Karpas-422 (cell line): ENCODE data around the gene ARMC9. TPM values are rescaled to one million over a fixed set of nuclear protein-coding genes. Genes with fewer than 3 reads are reported as not detected.

Source experiments
- DNase-seq: peaks from one replicate; pipeline ENCODE4 v3.0.0-alpha.2; 2015
- H2AFZ ChIP-seq: fragments of 200-600 bp; sonication (generic); 2 replicates; pipeline ENCODE4 v1.6.1; 2014; ENCODE audit warnings: antibody characterized with exemption, low read length, mixed read lengths
- H3K27ac ChIP-seq: fragments of 200-600 bp; sonication (generic); 2 replicates; pipeline ENCODE4 v1.5.1; 2014; ENCODE audit warnings: mild to moderate bottlenecking, low read length, moderate library complexity
- H3K27me3 ChIP-seq: fragments of 200-600 bp; sonication (generic); 2 replicates; pipeline ENCODE4 v1.6.1; 2014; ENCODE audit warnings: low read length, mixed read lengths
- H3K36me3 ChIP-seq: fragments of 200-600 bp; sonication (generic); 2 replicates; pipeline ENCODE4 v1.6.1; 2014; ENCODE audit warnings: low read length, mixed read lengths; ENCODE audit not compliant: insufficient read depth
- H3K4me1 ChIP-seq: fragments of 200-600 bp; sonication (generic); 2 replicates; pipeline ENCODE4 v1.6.1; 2014; ENCODE audit warnings: mild to moderate bottlenecking, low read length, mixed read lengths
- H3K4me2 ChIP-seq: fragments of 200-600 bp; sonication (generic); 2 replicates; pipeline ENCODE4 v1.6.1; 2014; ENCODE audit warnings: low read length, low read depth, mild to moderate bottlenecking; ENCODE audit not compliant: poor library complexity, severe bottlenecking
- H3K4me3 ChIP-seq: fragments of 200-600 bp; sonication (generic); 2 replicates; pipeline ENCODE4 v1.5.1; 2014; ENCODE audit warnings: mild to moderate bottlenecking, antibody characterized with exemption, low read length, mixed read lengths
- H3K79me2 ChIP-seq: fragments of 200-600 bp; sonication (generic); 2 replicates; pipeline ENCODE4 v1.6.1; 2014; ENCODE audit warnings: mild to moderate bottlenecking, low read length, mixed read lengths
- H3K9ac ChIP-seq: fragments of 200-600 bp; sonication (generic); 2 replicates; pipeline ENCODE4 v1.6.0; 2014; ENCODE audit warnings: low read length
- H3K9me2 ChIP-seq: fragments of 200-600 bp; sonication (generic), shearing (Covaris generic); replicated peaks from 2 replicates; pipeline ENCODE4 v1.6.0; 2014; ENCODE audit warnings: mild to moderate bottlenecking, low read length, moderate library complexity; ENCODE audit not compliant: insufficient read depth
- H3K9me3 ChIP-seq: fragments of 300-700, 200-600 bp; sonication (generic); 2 replicates; pipeline ENCODE4 v1.6.1; 2014; ENCODE audit warnings: low read length, mixed read lengths
- H4K20me1 ChIP-seq: fragments of 200-600 bp; sonication (generic); 2 replicates; pipeline ENCODE4 v1.6.1; 2014; ENCODE audit warnings: mild to moderate bottlenecking, antibody characterized with exemption, low read length, low read depth; ENCODE audit not compliant: insufficient read depth
- total RNA-seq: library from RNA; depleted of rRNA; stranded (reverse); fragments of >200 nt; shearing (Covaris generic); gene quantifications from 2 replicates; pipeline ENCODE4 v1.2.3, GENCODE V29; 2014; ENCODE audit warnings: low replicate concordance

The ARMC9 gene
- total RNA-seq, 1 experiment from 2014 or later, result 7.7 TPM

DNA sequence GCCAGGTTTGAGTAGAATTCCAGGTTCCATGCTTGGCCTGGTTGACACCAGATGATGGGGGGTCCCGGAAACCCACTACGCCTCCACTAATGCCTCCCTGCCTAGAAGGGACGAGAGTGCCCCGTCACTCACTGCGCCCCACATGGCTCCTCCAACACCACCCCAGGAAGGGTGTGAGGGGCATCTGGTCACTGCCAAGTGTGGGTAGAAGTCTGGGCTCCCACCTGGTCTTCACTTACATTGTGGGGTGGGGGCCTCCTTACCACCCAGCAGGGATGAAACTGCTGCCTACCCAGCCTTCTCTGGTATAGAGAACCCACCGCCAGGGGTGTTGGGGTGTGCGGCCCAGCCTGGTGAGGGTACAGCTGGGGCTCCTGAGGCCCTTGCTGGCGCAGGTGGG lies 131.9 kb downstream of the ARMC9 start:
- Histone ChIP-seq H2AFZ (no peak overlapping the region), H3K27me3 (no peaks in the 10 kb centered on the region), H3K9me3 (no peaks in the 10 kb centered on the region), H3K4me1 (no peaks in the 10 kb centered on the region), H3K9me2 (no peaks in the 10 kb centered on the region), H3K27ac (no peak overlapping the region), H4K20me1 (no peaks in the 10 kb centered on the region), H3K36me3 (no peaks in the 10 kb centered on the region), H3K9ac (no peak overlapping the region), H3K79me2 (no peaks in the 10 kb centered on the region), H3K4me3 (no peak overlapping the region), H3K4me2 (no peak overlapping the region)
- DNase-seq, result no peak

DNA sequence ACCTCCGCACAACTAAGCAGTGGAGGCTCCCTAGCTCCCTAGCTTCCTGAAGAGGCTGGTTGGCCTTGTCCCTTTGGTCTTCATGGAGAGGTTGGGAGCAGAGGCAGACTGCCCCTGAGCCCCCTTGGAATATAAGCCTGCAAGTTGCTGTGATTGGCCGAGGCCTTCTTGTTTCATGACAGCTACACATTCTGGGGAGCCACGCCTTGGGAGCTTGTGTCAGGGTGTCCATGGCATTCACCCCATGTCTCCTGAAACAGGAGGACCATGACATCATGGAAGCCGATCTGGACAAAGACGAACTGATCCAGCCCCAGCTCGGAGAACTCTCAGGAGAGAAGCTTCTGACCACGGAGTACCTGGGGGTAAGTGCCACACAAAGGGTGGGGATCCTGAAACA lies 133.1 kb downstream of the ARMC9 start:
- no peak overlapping the region for H2AFZ ChIP-seq
- H3K4me2 ChIP-seq, result no peak overlapping the region
- H4K20me1 ChIP-seq, result no peaks in the 10 kb centered on the region
- H3K4me3 ChIP-seq, result no peak overlapping the region
- DNase-seq, result no peak
- H3K27me3 ChIP-seq, result no peaks in the 10 kb centered on the region
- H3K9ac ChIP-seq, result no peak overlapping the region
- no peaks in the 10 kb centered on the region for H3K4me1 ChIP-seq
- no peaks in the 10 kb centered on the region for H3K9me3 ChIP-seq
- no peaks in the 10 kb centered on the region for H3K9me2 ChIP-seq
- H3K36me3 ChIP-seq, result no peaks in the 10 kb centered on the region
- H3K27ac ChIP-seq, result no peak overlapping the region
- no peaks in the 10 kb centered on the region for H3K79me2 ChIP-seq

DNA sequence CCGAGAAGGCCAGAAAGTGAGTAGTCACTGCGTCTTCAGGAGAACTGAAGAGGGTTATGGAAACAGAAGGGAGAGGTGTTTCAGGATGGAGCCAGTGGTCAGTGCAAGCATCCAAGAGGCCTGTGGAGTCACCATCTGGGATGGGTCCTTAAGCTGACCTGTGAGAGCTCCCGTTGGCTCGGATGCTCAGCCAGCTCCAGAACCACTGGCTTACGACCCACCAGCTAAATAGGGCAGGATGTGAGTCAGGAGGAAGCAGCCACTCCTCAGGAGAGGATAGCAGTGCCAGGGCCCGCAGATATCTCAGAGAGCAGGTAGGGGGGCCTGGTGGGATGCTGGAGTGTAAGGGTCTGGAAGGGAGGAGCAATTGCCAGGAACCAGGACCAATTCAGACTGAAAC lies 134.0 kb downstream of the ARMC9 start:
- Histone ChIP-seq H3K4me1 (no peaks in the 10 kb centered on the region), H3K4me2 (no peak overlapping the region), H4K20me1 (no peaks in the 10 kb centered on the region), H3K27ac (no peak overlapping the region), H3K9ac (no peak overlapping the region), H3K9me2 (no peaks in the 10 kb centered on the region), H2AFZ (no peak overlapping the region), H3K36me3 (no peaks in the 10 kb centered on the region), H3K4me3 (no peak overlapping the region), H3K27me3 (no peaks in the 10 kb centered on the region), H3K9me3 (no peaks in the 10 kb centered on the region), H3K79me2 (no peaks in the 10 kb centered on the region)
- no peak for DNase-seq

DNA sequence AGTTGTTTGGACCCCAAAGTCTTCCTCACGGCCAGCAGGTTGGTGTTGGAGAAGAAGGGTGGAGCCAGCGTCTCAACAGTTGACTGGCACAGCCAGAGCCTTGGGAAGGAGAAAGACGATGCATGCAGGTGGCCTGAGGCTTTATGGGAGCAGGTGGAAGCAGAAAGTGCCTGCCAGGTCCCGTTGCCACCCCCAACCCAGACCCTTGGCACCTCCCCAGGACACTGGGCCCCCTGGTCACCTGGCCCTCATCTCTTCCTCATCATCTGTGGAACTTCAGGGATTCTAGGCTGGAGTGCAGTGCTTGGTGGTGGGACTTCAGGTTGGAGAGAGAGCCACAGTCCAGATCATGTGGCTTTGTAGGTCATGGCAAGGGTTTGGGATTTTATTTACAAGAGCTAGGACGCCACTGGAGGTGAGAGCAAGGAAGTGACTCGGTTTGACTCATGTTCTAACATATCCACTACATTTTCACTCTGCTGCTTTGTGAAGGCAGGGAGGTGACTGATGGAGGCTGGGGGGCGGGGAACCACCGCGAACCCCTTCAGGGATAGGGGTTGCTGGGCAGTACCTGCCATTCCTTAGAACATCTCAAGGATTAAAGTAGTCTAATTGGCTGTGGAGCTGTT lies 134.6 kb downstream of the ARMC9 start:
- Histone ChIP-seq H4K20me1 (no peaks in the 10 kb centered on the region), H3K4me3 (no peak overlapping the region), H3K4me1 (no peaks in the 10 kb centered on the region), H3K9me3 (no peaks in the 10 kb centered on the region), H3K79me2 (no peaks in the 10 kb centered on the region), H2AFZ (no peak overlapping the region), H3K4me2 (no peak overlapping the region), H3K9me2 (no peaks in the 10 kb centered on the region), H3K9ac (no peak overlapping the region), H3K36me3 (no peaks in the 10 kb centered on the region), H3K27me3 (no peaks in the 10 kb centered on the region), H3K27ac (no peak overlapping the region)
- DNase-seq, result no peak

DNA sequence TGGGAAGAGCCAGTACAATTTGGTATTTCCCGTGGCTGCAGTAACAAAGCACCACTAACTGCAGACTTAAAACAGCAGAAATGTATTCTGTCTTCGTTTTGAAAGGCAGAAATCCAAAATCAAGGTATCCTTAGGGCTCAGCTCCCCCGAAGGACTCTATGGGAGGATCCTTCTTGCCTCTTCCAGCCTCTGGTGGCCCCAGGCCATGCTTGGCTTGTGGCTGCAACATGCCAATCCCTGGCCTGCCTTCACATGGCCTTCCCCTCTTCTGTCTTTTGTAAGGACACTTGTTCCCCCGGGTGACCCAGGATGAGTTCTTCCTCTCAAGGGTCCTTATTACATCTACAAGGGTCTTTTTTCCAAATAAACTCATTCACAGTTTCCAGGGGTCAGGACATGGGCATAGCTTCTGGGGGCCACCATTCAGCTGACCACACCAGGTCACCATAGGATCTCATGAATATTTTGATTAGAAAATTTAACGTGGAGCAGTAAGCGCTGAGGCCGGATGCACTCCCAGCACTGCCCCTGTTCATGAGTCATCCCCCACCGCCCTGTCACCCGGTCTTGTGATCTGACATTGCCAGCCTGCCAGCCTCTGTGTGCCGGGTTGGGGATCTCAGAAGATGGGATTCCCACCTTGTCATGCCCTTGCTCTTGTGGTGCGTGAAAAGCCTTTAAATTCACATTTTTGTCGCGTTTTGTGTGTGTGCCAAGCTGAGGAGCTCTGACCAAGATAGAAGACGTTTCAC lies 135.9 kb downstream of the ARMC9 start:
- H3K9ac ChIP-seq, result no peak overlapping the region
- no peak for DNase-seq

DNA sequence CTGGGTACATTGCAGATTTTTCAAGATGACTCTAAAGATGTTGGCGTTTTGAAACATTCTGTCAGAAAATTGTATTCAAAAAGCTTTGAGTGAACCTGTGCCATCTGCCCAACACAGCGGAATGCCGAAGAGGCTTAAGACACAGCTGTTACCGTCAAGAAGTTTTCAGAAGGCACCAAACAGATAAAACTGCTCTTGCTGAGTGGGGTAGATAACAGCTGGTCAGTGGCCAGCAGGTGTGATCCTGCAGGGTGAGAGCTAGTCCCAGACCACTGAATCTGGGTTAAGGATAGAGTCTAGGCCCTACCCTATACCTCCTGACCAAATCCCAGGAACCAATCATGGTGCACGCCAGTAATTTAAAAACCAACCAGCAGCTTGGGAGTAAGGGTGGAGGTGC lies 136.6 kb downstream of the ARMC9 start:
- DNase-seq, result no peak
- Histone ChIP-seq H3K4me1 (no peaks in the 10 kb centered on the region), H3K4me3 (no peak overlapping the region), H3K4me2 (no peak overlapping the region), H3K79me2 (no peaks in the 10 kb centered on the region), H3K27me3 (no peaks in the 10 kb centered on the region), H3K9me3 (no peaks in the 10 kb centered on the region), H3K9ac (no peak overlapping the region), H3K36me3 (no peaks in the 10 kb centered on the region), H2AFZ (no peak overlapping the region), H3K27ac (no peak overlapping the region), H3K9me2 (no peaks in the 10 kb centered on the region), H4K20me1 (no peaks in the 10 kb centered on the region)

More for the DNA sequence above, 135.9 kb downstream of the ARMC9 start:
- Histone ChIP-seq H3K79me2 (no peaks in the 10 kb centered on the region), H4K20me1 (no peaks in the 10 kb centered on the region), H3K27ac (no peak overlapping the region), H3K4me1 (no peaks in the 10 kb centered on the region), H3K36me3 (no peaks in the 10 kb centered on the region), H3K9me3 (no peaks in the 10 kb centered on the region), H3K4me2 (no peak overlapping the region), H2AFZ (no peak overlapping the region), H3K27me3 (no peaks in the 10 kb centered on the region), H3K9me2 (no peaks in the 10 kb centered on the region), H3K4me3 (no peak overlapping the region)

DNA sequence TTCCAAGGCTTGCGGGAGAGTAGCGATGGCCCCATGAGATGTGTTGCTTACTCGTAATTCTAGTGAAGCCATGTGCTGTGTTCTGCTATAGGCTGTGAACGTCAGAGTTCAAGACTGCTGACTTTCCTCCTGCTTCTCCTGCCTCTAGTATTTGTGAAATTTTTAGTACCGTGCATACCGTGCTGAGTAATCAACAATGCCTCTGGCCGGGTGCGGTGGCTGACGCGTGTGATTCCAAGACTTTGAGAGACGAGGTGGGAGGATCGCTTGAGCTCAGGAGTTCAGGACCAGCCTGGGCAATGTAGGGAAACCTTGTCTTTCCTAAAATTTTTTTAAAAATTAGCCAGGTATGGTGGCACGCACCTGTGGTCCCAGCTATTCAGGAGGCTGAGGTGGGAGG lies 137.2 kb downstream of the ARMC9 start:
- Histone ChIP-seq H3K27ac (no peak overlapping the region), H3K9me2 (no peaks in the 10 kb centered on the region), H4K20me1 (no peaks in the 10 kb centered on the region), H3K4me2 (no peak overlapping the region), H3K9me3 (no peaks in the 10 kb centered on the region), H2AFZ (no peak overlapping the region), H3K79me2 (no peaks in the 10 kb centered on the region), H3K36me3 (no peaks in the 10 kb centered on the region), H3K27me3 (no peaks in the 10 kb centered on the region), H3K4me3 (no peak overlapping the region), H3K9ac (no peak overlapping the region), H3K4me1 (no peaks in the 10 kb centered on the region)
- no peak for DNase-seq

DNA sequence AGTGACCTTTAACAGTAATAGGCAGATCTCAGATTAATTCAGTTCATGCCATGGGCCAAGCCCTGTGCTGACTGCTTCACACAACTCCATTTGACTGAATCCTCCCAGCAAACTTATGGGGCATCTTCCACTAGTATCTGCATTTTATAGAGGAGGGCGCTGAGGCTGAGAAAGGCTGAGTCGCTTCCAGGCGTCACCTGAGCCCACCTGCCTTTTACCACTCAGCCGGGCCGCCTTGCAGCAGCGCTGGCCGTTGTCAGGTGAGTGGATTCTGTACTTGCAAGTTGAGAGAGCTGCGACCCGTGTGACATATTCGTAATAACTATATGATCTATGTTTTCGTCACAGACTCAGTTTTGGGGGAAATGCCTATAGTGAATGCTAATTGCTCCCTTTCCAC lies 137.8 kb downstream of the ARMC9 start:
- Histone ChIP-seq H3K4me1 (no peaks in the 10 kb centered on the region), H3K4me3 (no peak overlapping the region), H2AFZ (no peak overlapping the region), H3K36me3 (no peaks in the 10 kb centered on the region), H3K27me3 (no peaks in the 10 kb centered on the region), H4K20me1 (no peaks in the 10 kb centered on the region), H3K9me3 (no peaks in the 10 kb centered on the region), H3K79me2 (no peaks in the 10 kb centered on the region), H3K4me2 (no peak overlapping the region), H3K9me2 (no peaks in the 10 kb centered on the region), H3K9ac (no peak overlapping the region), H3K27ac (no peak overlapping the region)
- DNase-seq, result no peak
